ENCODE measurements around the gene LRRK1. TPM values are rescaled to one million over a fixed set of nuclear protein-coding genes. Genes with fewer than 3 reads are reported as not detected.

Gene LRRK1
- total RNA-seq, 1 donor from 2014 or later = 0.86 TPM

GRCh38 chr15:101049856-101050622 lies 130.9 kb downstream of the LRRK1 start:
- no peak for DNase-seq (ENCODE audit: low spot score, unreplicated experiment)
- Mint-ChIP-seq H3K4me1 (ENCODE audit: low read depth) (peaks cover 3% of the 10 kb centered on the region), H3K36me3 (ENCODE audit: insufficient read depth) (no peaks in the 10 kb centered on the region), H3K27me3 (peaks cover 20% of the 10 kb centered on the region), H3K27ac (no peak overlapping the region), H3K4me3 (ENCODE audit: low read depth) (no peak overlapping the region), H3K9me3 (ENCODE audit: low read depth) (no peaks in the 10 kb centered on the region)
- no peak for TF ChIP-seq CTCF (IDR thresholded peaks at IDR 0.05; ENCODE audit: unreplicated experiment)

- H3K27me3 Mint-ChIP-seq = peaks cover 18% of the 10 kb centered on the region
- DNase-seq (ENCODE audit: low spot score, unreplicated experiment) = peak; percentile 4
- H3K9me3 Mint-ChIP-seq (ENCODE audit: low read depth) = no peaks in the 10 kb centered on the region
- H3K27ac Mint-ChIP-seq = no peak overlapping the region
- no peaks in the 10 kb centered on the region for H3K36me3 Mint-ChIP-seq (ENCODE audit: insufficient read depth)
- peaks cover 3% of the 10 kb centered on the region for H3K4me1 Mint-ChIP-seq (ENCODE audit: low read depth)
- TF ChIP-seq CTCF (IDR thresholded peaks at IDR 0.05; ENCODE audit: unreplicated experiment) = no peak
- no peak overlapping the region for H3K4me3 Mint-ChIP-seq (ENCODE audit: low read depth)
Observed at GRCh38 chr15:101050623-101051290, 131.6 kb downstream of the LRRK1 start.

- no peaks in the 10 kb centered on the region for H3K9me3 Mint-ChIP-seq (ENCODE audit: low read depth)
- no peak for DNase-seq (ENCODE audit: low spot score, unreplicated experiment)
- no peak for TF ChIP-seq CTCF (IDR thresholded peaks at IDR 0.05; ENCODE audit: unreplicated experiment)
- no peaks in the 10 kb centered on the region for H3K36me3 Mint-ChIP-seq (ENCODE audit: insufficient read depth)
- no peak overlapping the region for H3K27ac Mint-ChIP-seq
- H3K4me1 Mint-ChIP-seq (ENCODE audit: low read depth) = peaks cover 3% of the 10 kb centered on the region
- no peak overlapping the region for H3K4me3 Mint-ChIP-seq (ENCODE audit: low read depth)
- peaks cover 17% of the 10 kb centered on the region for H3K27me3 Mint-ChIP-seq
Observed at GRCh38 chr15:101051291-101052030, 132.3 kb downstream of the LRRK1 start.

GRCh38 chr15:101052031-101052620 lies 133.0 kb downstream of the LRRK1 start:
- Mint-ChIP-seq H3K27ac (no peak overlapping the region), H3K4me3 (ENCODE audit: low read depth) (no peak overlapping the region), H3K36me3 (ENCODE audit: insufficient read depth) (no peaks in the 10 kb centered on the region), H3K9me3 (ENCODE audit: low read depth) (no peaks in the 10 kb centered on the region), H3K27me3 (peaks cover 12% of the 10 kb centered on the region), H3K4me1 (ENCODE audit: low read depth) (peaks cover 3% of the 10 kb centered on the region)
- DNase-seq (ENCODE audit: low spot score, unreplicated experiment) = no peak
- TF ChIP-seq CTCF (IDR thresholded peaks at IDR 0.05; ENCODE audit: unreplicated experiment) = no peak

GRCh38 chr15:101052681-101053121 lies 133.5 kb downstream of the LRRK1 start:
- no peak overlapping the region for H3K27ac Mint-ChIP-seq
- no peaks in the 10 kb centered on the region for H3K9me3 Mint-ChIP-seq (ENCODE audit: low read depth)
- H3K4me1 Mint-ChIP-seq (ENCODE audit: low read depth) = peaks cover 3% of the 10 kb centered on the region
- no peak for DNase-seq (ENCODE audit: low spot score, unreplicated experiment)
- H3K4me3 Mint-ChIP-seq (ENCODE audit: low read depth) = no peak overlapping the region
- no peak for TF ChIP-seq CTCF (IDR thresholded peaks at IDR 0.05; ENCODE audit: unreplicated experiment)
- no peaks in the 10 kb centered on the region for H3K36me3 Mint-ChIP-seq (ENCODE audit: insufficient read depth)
- H3K27me3 Mint-ChIP-seq = peaks cover 6% of the 10 kb centered on the region

Data from progenitor cell of endocrine pancreas (in vitro differentiated cells).